HFFc6 (cell line): Measurements from ENCODE around the gene TTC7B. TPM values are rescaled to one million over a fixed set of nuclear protein-coding genes. Genes with fewer than 3 reads are reported as not detected.

Experiments
- DNase-seq: peaks from one replicate; pipeline ENCODE4 v3.0.0-alpha.2; 2018
- H3K27ac Mint-ChIP-seq: 2 replicates; pipeline ENCODE4 v1.8.0; 2020; ENCODE audit warnings: mild to moderate bottlenecking, mixed read lengths
- H3K27me3 Mint-ChIP-seq: 2 replicates; pipeline ENCODE4 v1.8.0; 2021; ENCODE audit warnings: mild to moderate bottlenecking, moderate library complexity, mixed read lengths; ENCODE audit not compliant: insufficient read depth
- H3K36me3 Mint-ChIP-seq: 2 replicates; pipeline ENCODE4 v1.8.0; 2021; ENCODE audit warnings: low read depth, mixed read lengths
- H3K4me1 Mint-ChIP-seq: 2 replicates; pipeline ENCODE4 v1.8.0; 2020; ENCODE audit warnings: low read depth, mixed read lengths
- H3K4me3 Mint-ChIP-seq: 2 replicates; pipeline ENCODE4 v1.8.0; 2020; ENCODE audit warnings: mild to moderate bottlenecking, moderate library complexity, mixed read lengths
- H3K9me3 Mint-ChIP-seq: 2 replicates; pipeline ENCODE4 v1.8.0; 2020; ENCODE audit warnings: mild to moderate bottlenecking, mixed read lengths
- CTCF ChIP-seq: fragments of 200-600 bp; sonication (generic); IDR thresholded peaks from 2 replicates; pipeline ENCODE4 v1.5.0; 2021; ENCODE audit warnings: antibody characterized with exemption, mild to moderate bottlenecking
- total RNA-seq, 6 experiments: library from RNA; stranded (reverse); fragmentation: NEBNext Ultra II Directional; extraction: Animal tissue kit (Norgen Biotek cat#: 25700); gene quantifications; 2 replicates in 1 of 6; 3 replicates in 5 of 6; pipeline ENCODE4 v1.2.3, GENCODE V29; 2021

The TTC7B gene
- total RNA-seq, 6 experiments from 2014 or later: 34.6 to 46.9 (median 40.9) TPM

GRCh38 chr14:90696720-90697119 lies 119.5 kb downstream of the TTC7B start:
- Mint-ChIP-seq H3K4me3 (no peak overlapping the region), H3K9me3 (no peaks in the 10 kb centered on the region), H3K36me3 (no peaks in the 10 kb centered on the region)

GRCh38 chr14:90695997-90696660 lies 120.1 kb downstream of the TTC7B start:
- no peak for DNase-seq
- no peaks in the 10 kb centered on the region for H3K9me3 Mint-ChIP-seq
- no peaks in the 10 kb centered on the region for H3K36me3 Mint-ChIP-seq
- peaks cover 34% of the 10 kb centered on the region for H3K4me1 Mint-ChIP-seq
- H3K4me3 Mint-ChIP-seq: no peak overlapping the region
- H3K27me3 Mint-ChIP-seq: no peaks in the 10 kb centered on the region; the same call in 1 of the 2 replicates
- no peak overlapping the region for H3K27ac Mint-ChIP-seq
- TF ChIP-seq CTCF: no peak

More at GRCh38 chr14:90696720-90697119, 119.5 kb downstream of the TTC7B start:
- Mint-ChIP-seq H3K4me1 (peaks cover 29% of the 10 kb centered on the region), H3K27me3 (no peaks in the 10 kb centered on the region; the same call in 1 of the 2 replicates), H3K27ac (no peak overlapping the region)
- no peak for DNase-seq
- TF ChIP-seq CTCF: no peak

DNA sequence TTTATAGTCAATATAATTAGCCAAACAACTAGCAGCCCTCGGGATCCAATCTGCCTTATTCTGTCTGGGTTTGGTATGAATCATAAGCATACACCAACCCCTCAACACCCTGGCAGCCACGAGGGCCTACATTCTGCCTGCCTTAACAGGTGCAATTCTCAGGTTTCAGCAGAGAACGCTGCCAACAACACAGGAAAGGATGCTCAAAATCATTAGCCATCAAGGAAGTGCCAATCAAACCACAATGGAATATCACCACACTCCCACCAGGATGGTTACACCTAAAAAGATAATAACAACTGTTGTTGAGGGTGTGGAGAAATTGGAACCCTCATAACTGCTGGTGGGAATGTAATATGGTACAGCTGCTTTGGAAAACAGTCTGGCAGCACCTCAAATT lies 122.8 kb downstream of the TTC7B start:
- Mint-ChIP-seq H3K4me3 (no peak overlapping the region), H3K27me3 (no peaks in the 10 kb centered on the region; the same call in 1 of the 2 replicates), H3K36me3 (peaks cover 9% of the 10 kb centered on the region; the same call in 1 of the 2 replicates), H3K9me3 (no peaks in the 10 kb centered on the region), H3K27ac (no peak overlapping the region), H3K4me1 (peaks cover 45% of the 10 kb centered on the region)
- TF ChIP-seq CTCF: no peak
- no peak for DNase-seq

- Mint-ChIP-seq H3K36me3 (peaks cover 11% of the 10 kb centered on the region; the same call in 1 of the 2 replicates), H3K27me3 (no peaks in the 10 kb centered on the region; the same call in 1 of the 2 replicates), H3K27ac (no peak overlapping the region), H3K4me3 (no peak overlapping the region), H3K9me3 (no peaks in the 10 kb centered on the region), H3K4me1 (peaks cover 39% of the 10 kb centered on the region)
- no peak for DNase-seq
- TF ChIP-seq CTCF: no peak
Observed at GRCh38 chr14:90692826-90693225, 123.4 kb downstream of the TTC7B start.

DNA sequence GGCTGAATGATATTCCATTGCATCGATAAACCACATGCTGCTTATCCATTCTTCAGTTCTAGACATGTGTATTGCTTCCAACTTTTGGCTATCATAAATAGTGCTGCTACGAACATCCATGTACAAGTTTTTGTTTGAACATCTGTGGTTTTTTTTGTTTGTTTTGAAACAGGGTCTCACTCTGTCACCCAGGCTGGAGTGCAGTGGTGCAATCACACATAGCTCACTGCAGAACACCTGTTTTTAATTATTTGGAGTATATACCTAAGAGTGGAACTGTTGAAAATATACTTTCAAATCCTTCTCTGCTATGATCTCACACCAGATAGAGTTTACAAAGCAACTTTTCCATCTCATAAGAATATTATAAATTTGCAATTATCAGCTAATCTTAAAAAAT lies 124.2 kb downstream of the TTC7B start:
- no peak overlapping the region for H3K4me3 Mint-ChIP-seq
- H3K9me3 Mint-ChIP-seq: no peaks in the 10 kb centered on the region
- no peak for TF ChIP-seq CTCF
- no peaks in the 10 kb centered on the region; the same call in none of the 2 replicates for H3K27me3 Mint-ChIP-seq
- no peak for DNase-seq
- no peak overlapping the region for H3K27ac Mint-ChIP-seq
- H3K4me1 Mint-ChIP-seq: peaks cover 35% of the 10 kb centered on the region
- peaks cover 17% of the 10 kb centered on the region; the same call in 1 of the 2 replicates for H3K36me3 Mint-ChIP-seq
